ENCODE data around the gene PRKACA.

PRKACA gene

GRCh38 chr19:14117668-14118164 is at the start of gene PRKACA:
PRKACA (minus strand) TSS chr19:14117762; CDS start chr19:14117547, 215 bp downstream.
- DNase-seq: peak; percentile 98

- DNase-seq: no peak
Observed at GRCh38 chr19:14166999-14167575, 49.5 kb upstream of the PRKACA start.

GRCh38 chr19:14165990-14166830 is 48.6 kb upstream of the PRKACA start:
- DNase-seq: no peak

GRCh38 chr19:14164724-14165493 is 47.3 kb upstream of the PRKACA start:
- DNase-seq: no peak

- DNase-seq: no peak
Observed at GRCh38 chr19:14164082-14164481, 46.5 kb upstream of the PRKACA start.

- DNase-seq: no peak
Observed at GRCh38 chr19:14162871-14163297, 45.3 kb upstream of the PRKACA start.

- DNase-seq: no peak
Observed at GRCh38 chr19:14161305-14161704, 43.7 kb upstream of the PRKACA start.

- no peak for DNase-seq
Observed at GRCh38 chr19:14160017-14160703, 42.6 kb upstream of the PRKACA start.

GRCh38 chr19:14159059-14159458 is 41.5 kb upstream of the PRKACA start:
- no peak for DNase-seq

GRCh38 chr19:14158276-14159023 is 40.9 kb upstream of the PRKACA start:
- DNase-seq: no peak

GRCh38 chr19:14156971-14157717 is 39.6 kb upstream of the PRKACA start:
- no peak for DNase-seq

- no peak for DNase-seq
Observed at GRCh38 chr19:14156122-14156521, 38.6 kb upstream of the PRKACA start.

- DNase-seq: no peak
Observed at GRCh38 chr19:14155371-14155770, 37.8 kb upstream of the PRKACA start.

GRCh38 chr19:14152713-14153112 is 35.2 kb upstream of the PRKACA start:
- no peak for DNase-seq

GRCh38 chr19:14150770-14151661 is 33.5 kb upstream of the PRKACA start:
- no peak for DNase-seq

GRCh38 chr19:14150041-14150769 is 32.6 kb upstream of the PRKACA start:
- no peak for DNase-seq

- DNase-seq: no peak
Observed at GRCh38 chr19:14149509-14149994, 32.0 kb upstream of the PRKACA start.

- no peak for DNase-seq
Observed at GRCh38 chr19:14148751-14149410, 31.3 kb upstream of the PRKACA start.

Measured in T1000 (cell line).